Esophagus muscularis mucosa (tissue), 4 donors: ENCODE results near the gene ERV3-1. TPM values are rescaled to one million over a fixed set of nuclear protein-coding genes. Genes with fewer than 3 reads are reported as not detected.
A peak's percentile ranks its signal among the peaks of the same experiment; 100 is the strongest.
"Not testable (repeated sequence)": the region's sequence is repeated elsewhere in the genome, so short reads cannot be mapped to it uniquely, and the experiment has no call there.

Source experiments
- DNase-seq: peaks from one replicate; pipeline ENCODE4 v3.0.0-alpha.2; 2017; ENCODE audit errors: extremely low spot score
- H3K27ac ChIP-seq, 4 donors: fragments of 200-600 bp; sonication (generic); replicated peaks in 1 of 4; 1 replicate in 3 of 4; 2 replicates in 1 of 4; pipeline ENCODE4 v1.5.1; 2016 to 2019; ENCODE audit warnings: mild to moderate bottlenecking in 1 of 4
- H3K27me3 ChIP-seq, 4 donors: fragments of 200-600 bp; sonication (generic); one replicate each; pipeline versions ENCODE4 v1.5.1 to v1.6.0; 2016 to 2019
- H3K36me3 ChIP-seq, 4 donors: fragments of 200-600 bp; sonication (generic); one replicate each; pipeline ENCODE4 v1.5.1; 2016 to 2019
- H3K4me1 ChIP-seq, 4 donors: fragments of 200-600 bp; sonication (generic); one replicate each; pipeline ENCODE4 v1.5.1; 2016 to 2019
- H3K4me3 ChIP-seq, 4 donors: fragments of 200-600 bp; sonication (generic); 1 replicate in 2 of 4; 2 replicates in 2 of 4; pipeline ENCODE4 v1.5.1; 2016 to 2019; ENCODE audit warnings: mild to moderate bottlenecking in 4 of 4, moderate library complexity in 1 of 4
- H3K9me3 ChIP-seq, 4 donors: fragments of 200-600 bp; sonication (generic); 1 replicate in 3 of 4; 2 replicates in 1 of 4; pipeline ENCODE4 v1.5.1; 2016 to 2019
- CTCF ChIP-seq, 3 experiments: fragments of 200-600 bp in 2 of 3; fragments of 450-650 bp in 1 of 3; sonication (generic) in 2 of 3; IDR thresholded peaks; one replicate each; pipeline ENCODE4 v1.5.1; 2017 to 2019; ENCODE audit warnings: antibody characterized with exemption in 3 of 3, mild to moderate bottlenecking in 2 of 3, moderate library complexity in 1 of 3
- EP300 ChIP-seq: sonication (generic); formaldehyde crosslinking; IDR thresholded peaks from one replicate; pipeline ENCODE4 v1.6.1; 2017; ENCODE audit warnings: antibody characterized with exemption
- POLR2A ChIP-seq: fragments of 450-650 bp; IDR thresholded peaks from one replicate; pipeline ENCODE4 v1.6.1; 2017; ENCODE audit warnings: antibody characterized with exemption, moderate library complexity, mild to moderate bottlenecking, low read depth
- POLR2AphosphoS5 ChIP-seq, 2 donors: sonication (generic); formaldehyde crosslinking; IDR thresholded peaks; one replicate each; pipeline ENCODE4 v1.6.1; 2017; ENCODE audit warnings: antibody characterized with exemption in 2 of 2
- WGBS: methylation state at CpG from one replicate; pipeline ENCODE4 v1.1.5; 2018; 5-methylcytosine and 5-hydroxymethylcytosine counted together
- intact Hi-C: fragments of 100-400 bp; cut with DNase I; formaldehyde crosslinking; loops from one replicate; pipeline ENCODE4 v1.15.1; 2023
- total RNA-seq, 4 donors: library from RNA; depleted of rRNA; stranded (reverse); fragments of >200 nt; gene quantifications; one replicate each; pipeline versions ENCODE4 v1.1.0 to v1.2.1, GENCODE V29; 2016

Gene ERV3-1, protein sequence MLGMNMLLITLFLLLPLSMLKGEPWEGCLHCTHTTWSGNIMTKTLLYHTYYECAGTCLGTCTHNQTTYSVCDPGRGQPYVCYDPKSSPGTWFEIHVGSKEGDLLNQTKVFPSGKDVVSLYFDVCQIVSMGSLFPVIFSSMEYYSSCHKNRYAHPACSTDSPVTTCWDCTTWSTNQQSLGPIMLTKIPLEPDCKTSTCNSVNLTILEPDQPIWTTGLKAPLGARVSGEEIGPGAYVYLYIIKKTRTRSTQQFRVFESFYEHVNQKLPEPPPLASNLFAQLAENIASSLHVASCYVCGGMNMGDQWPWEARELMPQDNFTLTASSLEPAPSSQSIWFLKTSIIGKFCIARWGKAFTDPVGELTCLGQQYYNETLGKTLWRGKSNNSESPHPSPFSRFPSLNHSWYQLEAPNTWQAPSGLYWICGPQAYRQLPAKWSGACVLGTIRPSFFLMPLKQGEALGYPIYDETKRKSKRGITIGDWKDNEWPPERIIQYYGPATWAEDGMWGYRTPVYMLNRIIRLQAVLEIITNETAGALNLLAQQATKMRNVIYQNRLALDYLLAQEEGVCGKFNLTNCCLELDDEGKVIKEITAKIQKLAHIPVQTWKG
- total RNA-seq: 10 to 100 TPM in 1 of 4 donors, 1 to 10 TPM in 3; 5.3 to 11.6 (median 7.5) TPM

DNA sequence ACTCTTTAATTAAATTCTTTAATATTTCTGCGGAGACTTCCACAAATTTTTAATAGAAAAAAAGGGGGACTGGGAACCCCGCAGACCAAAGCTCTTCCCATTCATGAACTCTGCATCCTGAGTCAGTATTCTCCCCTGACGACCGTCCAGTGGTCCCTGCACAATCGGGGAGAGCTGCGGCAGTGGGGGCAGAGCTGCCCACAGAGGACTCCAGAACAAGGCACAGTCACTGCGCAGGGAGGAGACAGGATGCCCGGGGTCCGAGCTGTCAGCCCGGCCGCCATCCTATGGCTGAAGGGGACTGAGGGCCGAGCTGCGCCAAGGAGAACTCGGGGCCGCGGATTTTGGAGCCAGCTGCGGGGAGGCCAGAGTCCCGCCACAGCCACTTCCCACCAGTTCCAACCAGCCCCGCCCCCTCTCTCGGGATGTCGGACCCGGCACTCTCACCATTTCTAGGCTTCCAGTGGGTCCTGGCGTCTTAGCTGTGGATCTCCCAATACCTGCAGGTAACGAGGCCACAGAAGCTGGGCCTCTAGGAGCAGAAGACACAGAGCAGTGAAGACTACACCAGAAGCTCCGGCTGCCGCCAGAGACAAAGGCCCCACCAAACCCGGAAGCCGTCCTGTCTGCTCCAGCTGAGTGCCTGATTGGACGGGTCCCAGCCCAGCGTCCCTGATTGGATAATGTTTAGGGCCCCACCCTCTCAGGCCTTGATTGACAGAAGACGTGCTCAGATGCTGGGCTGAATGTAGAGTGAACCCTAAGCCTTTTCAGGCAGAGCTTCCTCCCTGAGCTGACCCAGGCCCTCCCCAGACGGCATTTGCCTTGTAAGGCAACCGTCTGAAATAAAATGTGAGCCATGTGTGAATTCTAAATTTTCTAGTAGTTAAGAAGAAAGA lies at the start of gene ERV3-1:
Gene ERV3-1 (minus strand): TSS at position 594 of the 899 bp plus-strand sequence. CDS start 13,661 bp downstream, outside the sequence.
- 2% methylated on average over 18 of the region's 33 CpGs for WGBS
- intact Hi-C loops: no loop called here

GRCh38 chr7:65055786-65056185 lies 49.3 kb upstream of the ERV3-1 start:
- H3K9me3 ChIP-seq, intact Hi-C loops, H3K27me3 ChIP-seq, H3K4me3 ChIP-seq, DNase-seq, H3K27ac ChIP-seq, H3K4me1 ChIP-seq: not testable (repeated sequence)
- 100% methylated on average over 3 of the region's 4 CpGs for WGBS
- peaks cover 0 to 12% (median 4%) of the 10 kb centered on the region in 4 donors for H3K36me3 ChIP-seq

More for the DNA sequence above, at the start of gene ERV3-1:
- H3K4me3 ChIP-seq: peak within 1 kb of the TSS; percentile 68 to 89 (median 76)
- TF ChIP-seq EP300 (no peak), POLR2A (peak; percentile 95), POLR2AphosphoS5 (IDR thresholded peaks at IDR 0.05) (peak; percentile 94 to 99), CTCF (IDR thresholded peaks at IDR 0.05) (no peak)
- H3K4me1 ChIP-seq: peaks cover 18 to 48% (median 39%) of the 10 kb centered on the region in 4 donors
- DNase-seq: peak; percentile 99
- no peaks in the 10 kb centered on the region for H3K36me3 ChIP-seq
- no peaks in the 10 kb centered on the region for H3K27me3 ChIP-seq
- H3K27ac ChIP-seq: peak within 1 kb of the TSS; percentile 83 to 90 (median 87)
- H3K9me3 ChIP-seq: no peaks in the 10 kb centered on the region

DNA sequence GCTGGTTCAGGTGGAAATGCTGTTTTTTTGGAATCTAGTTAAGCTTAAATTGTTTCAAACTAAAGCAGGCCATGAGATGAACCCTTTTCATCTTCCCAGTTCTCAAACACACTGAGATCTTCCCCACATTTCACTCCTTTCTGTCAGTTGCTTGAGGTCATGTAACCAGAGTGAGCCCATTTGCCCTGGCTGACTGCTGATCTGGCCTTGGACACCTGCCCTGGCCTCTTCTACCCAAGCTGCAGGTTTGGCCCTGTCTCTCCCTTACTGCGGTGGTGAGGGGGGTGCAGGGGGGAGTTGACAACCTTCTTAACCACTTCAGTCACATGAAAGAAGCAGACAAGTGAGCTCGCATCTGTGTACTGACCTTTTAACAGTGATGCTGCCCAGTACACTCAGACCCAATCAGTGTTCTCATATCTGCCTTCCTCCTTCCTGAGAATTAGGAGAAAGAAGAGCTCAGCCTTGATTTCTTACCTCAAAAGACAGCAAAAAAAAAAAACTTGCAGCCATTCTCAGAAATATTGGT lies 48.0 kb upstream of the ERV3-1 start:
- intact Hi-C loops, H3K9me3 ChIP-seq: not testable (repeated sequence)
- WGBS: 44% methylated on average over 2 of the region's 2 CpGs

DNA sequence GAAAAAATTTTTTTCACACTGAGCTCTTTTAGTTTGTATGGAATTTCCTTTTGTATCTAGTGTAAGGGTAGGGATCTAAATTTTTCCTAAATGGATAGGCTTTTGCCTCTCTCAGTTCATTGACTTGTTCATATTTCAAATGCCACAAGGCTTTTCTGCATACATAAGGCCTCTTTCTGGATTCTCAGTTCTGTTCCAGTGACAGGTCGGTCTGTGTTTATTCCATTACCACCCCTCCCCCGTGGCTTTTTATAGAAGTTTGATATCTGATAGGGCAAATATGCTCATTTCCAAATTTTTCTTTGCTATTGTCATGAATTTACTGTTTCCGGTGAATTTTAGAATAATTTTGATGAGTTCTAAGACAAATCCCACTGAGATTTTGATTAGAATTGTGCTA lies 45.2 kb upstream of the ERV3-1 start:
- H3K9me3 ChIP-seq, intact Hi-C loops, H3K4me3 ChIP-seq, H3K27ac ChIP-seq, H3K4me1 ChIP-seq, H3K27me3 ChIP-seq, DNase-seq, H3K36me3 ChIP-seq: not testable (repeated sequence)
- WGBS: no CpG with 5 or more reads among the region's 3 CpGs

More for the DNA sequence above, 48.0 kb upstream of the ERV3-1 start:
- H3K4me3 ChIP-seq, H3K27ac ChIP-seq, H3K27me3 ChIP-seq, DNase-seq, H3K4me1 ChIP-seq: not testable (repeated sequence)
- peaks cover 0 to 12% (median 5%) of the 10 kb centered on the region in 4 donors for H3K36me3 ChIP-seq

DNA sequence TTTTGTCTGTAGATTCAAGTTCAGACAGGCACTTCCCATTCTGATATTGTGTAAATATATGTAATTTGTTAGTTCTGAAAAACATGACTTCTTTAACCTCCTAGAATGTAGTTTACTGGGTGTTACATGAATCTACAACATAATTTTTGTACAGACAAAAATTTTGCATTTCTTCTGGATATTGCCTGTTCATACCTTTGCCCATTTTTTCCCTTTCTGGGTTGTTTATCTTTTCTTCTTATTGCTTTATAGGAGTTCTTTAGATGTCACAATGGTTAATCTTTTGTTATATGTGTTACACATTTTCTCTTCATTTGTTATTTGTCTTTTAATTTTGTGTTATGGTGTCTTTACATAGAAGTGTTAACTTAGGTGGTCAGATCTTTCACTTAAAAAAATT lies 44.7 kb upstream of the ERV3-1 start:
- H3K4me1 ChIP-seq, H3K9me3 ChIP-seq, H3K36me3 ChIP-seq, H3K27me3 ChIP-seq, intact Hi-C loops, H3K27ac ChIP-seq, DNase-seq, H3K4me3 ChIP-seq: not testable (repeated sequence)

DNA sequence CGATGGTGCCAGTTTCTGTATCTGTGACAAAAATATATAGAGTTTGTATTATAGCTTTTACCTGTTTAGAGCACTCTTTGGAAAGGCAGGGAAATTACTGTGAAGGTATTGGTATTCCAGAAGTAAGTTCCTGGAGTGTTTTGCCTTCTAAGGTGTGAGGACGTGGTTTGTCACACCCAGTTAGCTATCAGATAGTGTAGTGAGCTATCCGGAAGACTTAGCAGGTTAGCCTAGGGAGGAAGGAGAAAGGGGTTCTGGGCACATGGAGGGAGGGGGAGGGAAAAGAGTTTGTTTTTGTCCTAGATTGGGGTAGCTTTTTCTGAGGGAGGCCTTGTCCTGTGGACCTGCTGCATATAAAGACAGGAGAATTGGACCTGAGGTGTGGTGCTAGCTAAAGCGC lies 39.8 kb upstream of the ERV3-1 start:
- DNase-seq, H3K27ac ChIP-seq, H3K9me3 ChIP-seq, H3K27me3 ChIP-seq, intact Hi-C loops, H3K4me3 ChIP-seq, H3K4me1 ChIP-seq: not testable (repeated sequence)
- H3K36me3 ChIP-seq: peaks cover 0 to 19% (median 3%) of the 10 kb centered on the region in 4 donors
- WGBS: 90% methylated on average over 4 of the region's 4 CpGs

DNA sequence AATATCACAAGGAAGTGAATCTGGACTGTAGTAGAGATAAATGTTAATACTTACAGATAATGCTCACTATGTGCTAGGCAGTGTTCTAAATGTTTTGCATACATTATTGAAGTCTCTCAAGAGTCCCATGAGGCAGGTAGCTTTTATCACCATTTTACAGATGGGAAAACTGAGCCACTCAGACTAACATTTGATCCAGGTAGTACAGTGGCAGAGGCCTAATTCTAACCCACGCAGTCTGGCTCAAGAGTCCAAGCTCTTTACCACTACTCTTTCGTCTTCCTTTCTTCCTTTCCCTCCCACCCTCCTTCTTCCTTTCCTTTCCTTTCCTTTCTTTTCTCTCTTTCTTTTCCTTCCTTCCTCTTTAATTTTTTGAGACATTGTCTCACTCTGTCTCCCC lies 39.1 kb upstream of the ERV3-1 start:
- peaks cover 0 to 19% (median 3%) of the 10 kb centered on the region in 4 donors for H3K36me3 ChIP-seq
- H3K27ac ChIP-seq, H3K4me1 ChIP-seq, DNase-seq, H3K9me3 ChIP-seq, H3K27me3 ChIP-seq, intact Hi-C loops, H3K4me3 ChIP-seq: not testable (repeated sequence)
- WGBS: 75% methylated on average over 2 of the region's 2 CpGs

GRCh38 chr7:65038767-65039166 lies 32.3 kb upstream of the ERV3-1 start:
- H3K9me3 ChIP-seq, H3K27me3 ChIP-seq, DNase-seq, H3K36me3 ChIP-seq: not testable (repeated sequence)
- WGBS: 0% methylated on average over 3 of the region's 35 CpGs
- intact Hi-C loops: loop anchor here (2.0 kb wide), 1 partner anchor 40 kb away; no protein-coding TSS in a partner anchor
- Histone ChIP-seq H3K4me1 (peaks cover 9 to 26% (median 22%) of the 10 kb centered on the region in 4 donors), H3K4me3 (peak overlapping the region; percentile 81 to 96 (median 84)), H3K27ac (peak overlapping the region; percentile 89 to 94 (median 92))
